Keratinocyte (primary cell): Measurements from ENCODE around the gene BCOR. TPM values are rescaled to one million over a fixed set of nuclear protein-coding genes. Genes with fewer than 3 reads are reported as not detected.

Experiments used
- DNase-seq: peaks from one replicate; pipeline ENCODE4 v3.0.0-alpha.2; 2011; ENCODE audit warnings: low read depth, missing footprints, low spot score
- FAIRE-seq: peaks from 2 replicates; lab custom pipeline; 2011; peaks lifted over from hg19 to GRCh38; lab: Jason Lieb, UNC
- H2AFZ ChIP-seq: 2 replicates; pipeline ENCODE4 v1.6.0; 2012; ENCODE audit warnings: low read length, control low read depth, inconsistent platforms; ENCODE audit not compliant: control insufficient read depth
- H3K27ac ChIP-seq: 2 replicates; pipeline ENCODE4 v1.5.1; 2011; ENCODE audit warnings: low read length; ENCODE audit not compliant: control insufficient read depth, insufficient read depth
- H3K27me3 ChIP-seq: 3 replicates; pipeline ENCODE4 v1.6.0; 2011; ENCODE audit warnings: low read length; ENCODE audit not compliant: control insufficient read depth, insufficient read depth; ENCODE audit errors: extremely low read depth
- H3K36me3 ChIP-seq, 2 experiments: 2 replicates in 1 of 2; 3 replicates in 1 of 2; pipeline ENCODE4 v1.5.1; 2011; ENCODE audit warnings: low read length in 2 of 2, mild to moderate bottlenecking in 1 of 2; ENCODE audit not compliant: control insufficient read depth in 2 of 2, insufficient read depth in 2 of 2; ENCODE audit errors: extremely low read depth in 1 of 2
- H3K4me1 ChIP-seq: 3 replicates; pipeline ENCODE4 v1.5.1; 2011; ENCODE audit warnings: low read length; ENCODE audit not compliant: control insufficient read depth, insufficient read depth; ENCODE audit errors: extremely low read depth
- H3K4me2 ChIP-seq: 3 replicates; pipeline ENCODE4 v1.6.0; 2011; ENCODE audit warnings: low read depth, low read length; ENCODE audit not compliant: control insufficient read depth, insufficient read depth; ENCODE audit errors: extremely low read depth
- H3K4me3 ChIP-seq, 3 experiments: fragments of 200-600 bp in 1 of 3; sonication (generic) in 1 of 3; 2 replicates in 2 of 3; 3 replicates in 1 of 3; pipeline ENCODE4 v1.5.1; 2011 to 2016; ENCODE audit warnings: low read length in 3 of 3, mild to moderate bottlenecking in 3 of 3, control low read depth in 2 of 3, inconsistent platforms in 1 of 3, low read depth in 1 of 3, mixed read lengths in 1 of 3, mixed run types in 1 of 3, moderate library complexity in 1 of 3; ENCODE audit not compliant: control insufficient read depth in 2 of 3, insufficient read depth in 2 of 3; ENCODE audit errors: extremely low read depth in 1 of 3
- H3K79me2 ChIP-seq: 2 replicates; pipeline ENCODE4 v1.6.0; 2012; ENCODE audit warnings: low read length; ENCODE audit not compliant: control insufficient read depth, insufficient read depth
- H3K9ac ChIP-seq: 3 replicates; pipeline ENCODE4 v1.6.0; 2011; ENCODE audit warnings: low read length; ENCODE audit not compliant: control insufficient read depth, insufficient read depth; ENCODE audit errors: extremely low read depth
- H3K9me1 ChIP-seq: 3 replicates; pipeline ENCODE4 v1.6.0; 2011; ENCODE audit warnings: low read length; ENCODE audit not compliant: control insufficient read depth, insufficient read depth; ENCODE audit errors: extremely low read depth
- H3K9me3 ChIP-seq: 2 replicates; pipeline ENCODE4 v1.5.1; 2012; ENCODE audit warnings: low read depth, low read length; ENCODE audit not compliant: control insufficient read depth
- H4K20me1 ChIP-seq: 3 replicates; pipeline ENCODE4 v1.6.0; 2011; ENCODE audit warnings: low read length; ENCODE audit not compliant: control insufficient read depth, insufficient read depth; ENCODE audit errors: extremely low read depth
- EZH2 ChIP-seq: IDR thresholded peaks from one replicate; pipeline ENCODE4 v1.6.1; 2012; ENCODE audit warnings: inconsistent platforms, mild to moderate bottlenecking, low read length, moderate library complexity
- dilution Hi-C: fragments of 300-500 bp; cut with MboI; formaldehyde crosslinking; loops from one replicate; pipeline ENCODE4 v1.7.0; 2020; ENCODE audit warnings: low sequenced_read_pairs; ENCODE audit not compliant: extremely low pct_ligation_motif_present
- polyA plus RNA-seq, 5 experiments: library from polyadenylated mRNA; depleted of rRNA in 3 of 5; stranded (reverse) in 3 of 5; stranded (forward) in 1 of 5; unstranded in 1 of 5; fragments of >200 nt; gene quantifications; 1 replicate in 1 of 5; 2 replicates in 3 of 5; 3 replicates in 1 of 5; pipeline versions ENCODE4 v1.2.1 to v1.2.3, GENCODE V29; 2011 to 2012; ENCODE audit warnings: missing spikeins in 2 of 5, low read depth in 1 of 5, low replicate concordance in 1 of 5
- TF ChIP-seq, protein P1 (sequence below), 3 experiments: IDR thresholded peaks in 1 of 3; conservative IDR thresholded peaks in 1 of 3; optimal IDR thresholded peaks in 1 of 3; 2 replicates in 2 of 3; 3 replicates in 1 of 3; pipeline versions ENCODE3 to v1.5.1; 2011; ENCODE audit warnings: low read length in 3 of 3, mild to moderate bottlenecking in 3 of 3, moderate library complexity in 2 of 3, control low read depth in 1 of 3, inconsistent platforms in 1 of 3; ENCODE audit not compliant: insufficient read depth in 2 of 3; ENCODE audit errors: extremely low read depth in 1 of 3

The BCOR gene
- polyA plus RNA-seq, 1 donor (not counting 4 experiments of a cell fraction or from before 2014, with no cell fraction given): 5.0 TPM

DNA sequence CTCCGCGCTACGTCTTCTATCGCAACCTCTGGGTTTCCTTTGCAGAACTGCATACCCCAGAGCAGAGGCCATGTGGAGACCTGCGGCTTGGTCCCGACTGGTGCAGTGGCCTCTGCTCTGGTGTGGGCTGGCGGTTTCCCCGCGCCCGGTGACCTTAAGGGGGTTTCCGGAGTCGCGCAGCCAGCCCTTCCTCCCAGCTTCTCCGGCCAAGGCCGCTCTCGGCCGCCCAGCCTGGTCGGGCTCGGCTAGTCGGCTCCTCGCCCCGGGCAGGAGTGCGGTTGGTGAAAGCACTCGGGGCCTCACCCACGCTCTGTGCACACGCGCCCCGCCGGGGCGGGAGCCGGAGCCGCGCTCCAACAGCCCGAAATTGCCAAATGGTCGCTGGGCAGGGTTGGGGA lies 84.9 kb downstream of the BCOR start:
- H3K4me2 ChIP-seq: peak overlapping the region; percentile 49
- no peaks in the 10 kb centered on the region for H3K36me3 ChIP-seq
- H2AFZ ChIP-seq: peak overlapping the region; percentile 33
- peaks cover 6% of the 10 kb centered on the region for H3K4me1 ChIP-seq
- peak overlapping the region; percentile 58 for H3K9ac ChIP-seq
- H3K4me3 ChIP-seq: peak overlapping the region; percentile 47 to 56 (median 51)
- H4K20me1 ChIP-seq: no peaks in the 10 kb centered on the region
- dilution Hi-C loops: no loop called here
- no peak for DNase-seq
- no peak overlapping the region for H3K27ac ChIP-seq
- peaks cover 44% of the 10 kb centered on the region for H3K27me3 ChIP-seq
- FAIRE-seq: no peak
- no peaks in the 10 kb centered on the region for H3K79me2 ChIP-seq
- TF ChIP-seq, protein P1, sequence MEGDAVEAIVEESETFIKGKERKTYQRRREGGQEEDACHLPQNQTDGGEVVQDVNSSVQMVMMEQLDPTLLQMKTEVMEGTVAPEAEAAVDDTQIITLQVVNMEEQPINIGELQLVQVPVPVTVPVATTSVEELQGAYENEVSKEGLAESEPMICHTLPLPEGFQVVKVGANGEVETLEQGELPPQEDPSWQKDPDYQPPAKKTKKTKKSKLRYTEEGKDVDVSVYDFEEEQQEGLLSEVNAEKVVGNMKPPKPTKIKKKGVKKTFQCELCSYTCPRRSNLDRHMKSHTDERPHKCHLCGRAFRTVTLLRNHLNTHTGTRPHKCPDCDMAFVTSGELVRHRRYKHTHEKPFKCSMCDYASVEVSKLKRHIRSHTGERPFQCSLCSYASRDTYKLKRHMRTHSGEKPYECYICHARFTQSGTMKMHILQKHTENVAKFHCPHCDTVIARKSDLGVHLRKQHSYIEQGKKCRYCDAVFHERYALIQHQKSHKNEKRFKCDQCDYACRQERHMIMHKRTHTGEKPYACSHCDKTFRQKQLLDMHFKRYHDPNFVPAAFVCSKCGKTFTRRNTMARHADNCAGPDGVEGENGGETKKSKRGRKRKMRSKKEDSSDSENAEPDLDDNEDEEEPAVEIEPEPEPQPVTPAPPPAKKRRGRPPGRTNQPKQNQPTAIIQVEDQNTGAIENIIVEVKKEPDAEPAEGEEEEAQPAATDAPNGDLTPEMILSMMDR (optimal IDR thresholded peaks at IDR 0.05 in 1 of 3, IDR thresholded peaks at IDR 0.05 in 1 of 3, conservative IDR thresholded peaks at IDR 0.05 in 1 of 3; ENCODE audit: extremely low read depth in 1 of 3, insufficient read depth in 2 of 3, low read length in 3 of 3): no peak
- TF ChIP-seq EZH2: no peak
- no peaks in the 10 kb centered on the region for H3K9me1 ChIP-seq
- H3K9me3 ChIP-seq: no peaks in the 10 kb centered on the region

DNA sequence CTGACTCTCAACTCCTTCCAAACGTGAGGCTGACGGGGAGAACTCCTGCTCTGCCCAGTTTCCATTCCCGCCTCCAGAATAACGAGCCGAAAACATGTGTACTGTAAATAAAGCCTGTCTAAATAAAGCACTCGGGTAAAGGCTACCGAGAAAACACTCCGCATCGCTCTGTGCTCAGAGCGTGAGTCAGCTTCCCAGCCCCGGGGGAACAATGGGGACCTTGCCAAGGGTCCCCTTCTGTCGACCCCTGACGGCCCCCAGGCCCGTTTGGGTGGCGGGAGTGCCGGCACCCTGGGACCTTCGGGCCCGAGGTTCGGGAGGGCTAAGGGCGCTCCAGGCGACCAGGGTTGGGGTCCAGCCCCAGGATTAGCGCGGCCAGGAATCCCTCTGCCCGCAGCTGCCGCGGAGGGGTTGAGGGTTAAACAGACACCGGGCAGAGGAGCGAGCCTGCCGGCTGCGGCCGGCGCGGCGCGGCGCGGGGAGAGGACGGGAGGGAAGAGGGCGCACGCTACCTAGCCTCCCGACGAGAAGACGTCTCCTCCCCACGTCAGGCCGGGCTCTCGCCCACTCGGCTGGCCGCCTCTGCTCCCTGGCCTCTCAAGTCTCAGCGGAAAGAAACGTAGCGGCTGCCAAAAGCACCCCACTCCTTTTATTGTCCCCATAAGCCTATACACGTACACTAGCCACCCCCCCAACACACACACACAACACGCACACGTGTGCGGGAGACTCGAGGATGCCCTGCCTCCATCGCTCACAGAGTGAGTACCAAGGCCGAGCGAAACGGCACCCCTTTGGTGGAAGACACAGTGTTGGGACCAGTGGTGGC lies 85.5 kb downstream of the BCOR start:
- peak overlapping the region; percentile 33 for H2AFZ ChIP-seq
- no peaks in the 10 kb centered on the region for H3K79me2 ChIP-seq
- DNase-seq (no peak), FAIRE-seq (no peak)
- H3K4me1 ChIP-seq: peaks cover 6% of the 10 kb centered on the region
- H3K36me3 ChIP-seq: no peaks in the 10 kb centered on the region
- no peak for TF ChIP-seq EZH2
- TF ChIP-seq, protein P1 (optimal IDR thresholded peaks at IDR 0.05 in 1 of 3, IDR thresholded peaks at IDR 0.05 in 1 of 3, conservative IDR thresholded peaks at IDR 0.05 in 1 of 3; ENCODE audit: extremely low read depth in 1 of 3, insufficient read depth in 2 of 3, low read length in 3 of 3): no peak
- no peaks in the 10 kb centered on the region for H3K9me3 ChIP-seq
- H3K27me3 ChIP-seq: peaks cover 51% of the 10 kb centered on the region
- H4K20me1 ChIP-seq: no peaks in the 10 kb centered on the region
- H3K4me2 ChIP-seq: peak overlapping the region; percentile 49
- dilution Hi-C loops: no loop called here
- peak overlapping the region in 1 of 3 experiments; percentile 56 for H3K4me3 ChIP-seq
- H3K27ac ChIP-seq: no peak overlapping the region
- H3K9me1 ChIP-seq: no peaks in the 10 kb centered on the region
- H3K9ac ChIP-seq: peak overlapping the region; percentile 58
